HG03045 (cell line): ENCODE measurements around the gene RABGGTA.
"Not testable (repeated sequence)": the region's sequence is repeated elsewhere in the genome, so short reads cannot be mapped to it uniquely, and the experiment has no call there.

Experiments
- ATAC-seq: cut with Tn5 transposase; IDR thresholded peaks from one replicate; pipeline ENCODE4 v1.9.1; 2021; ENCODE audit warnings: mild to moderate bottlenecking, moderate library complexity; ENCODE audit not compliant: unreplicated experiment

RABGGTA gene

GRCh38 chr14:24222987-24223386 lies 48.4 kb downstream of the RABGGTA start:
- not testable (repeated sequence) for ATAC-seq

GRCh38 chr14:24219521-24219920 lies 51.9 kb downstream of the RABGGTA start:
- no peak for ATAC-seq

- no peak for ATAC-seq
Measured at GRCh38 chr14:24219080-24219479, 52.3 kb downstream of the RABGGTA start.

- ATAC-seq: not testable (repeated sequence)
Measured at GRCh38 chr14:24216876-24217275, 54.5 kb downstream of the RABGGTA start.

- ATAC-seq: no peak
Measured at GRCh38 chr14:24216345-24216699, 55.1 kb downstream of the RABGGTA start.
